Measurements from ENCODE around the gene MYO16.

The MYO16 gene

GRCh38 chr13:108797354-108797753 lies 167.9 kb downstream of the MYO16 start:
- no peak for DNase-seq (ENCODE audit: low spot score)

GRCh38 chr13:108807841-108808240 lies 178.4 kb downstream of the MYO16 start:
- DNase-seq (ENCODE audit: low spot score) = no peak

DNA sequence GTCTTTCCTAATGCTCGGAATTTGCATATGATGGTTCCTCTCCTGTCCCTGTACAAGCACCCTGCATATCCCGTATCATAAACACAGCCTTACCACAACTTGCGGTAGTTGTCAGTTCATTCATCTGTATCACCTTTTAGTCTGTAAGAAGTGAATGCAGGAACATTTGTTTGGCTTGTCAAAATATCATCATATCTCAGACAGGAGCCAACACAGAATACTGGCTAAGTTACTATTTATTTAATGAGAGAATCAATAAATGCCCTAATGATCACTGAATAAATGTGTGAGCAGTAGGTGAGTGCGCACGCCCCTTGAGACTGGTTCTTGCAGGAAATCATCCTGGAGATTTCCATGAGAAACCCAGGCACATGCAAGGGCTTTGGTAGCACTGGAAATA lies 182.8 kb downstream of the MYO16 start:
- no peak for DNase-seq (ENCODE audit: low spot score)

DNA sequence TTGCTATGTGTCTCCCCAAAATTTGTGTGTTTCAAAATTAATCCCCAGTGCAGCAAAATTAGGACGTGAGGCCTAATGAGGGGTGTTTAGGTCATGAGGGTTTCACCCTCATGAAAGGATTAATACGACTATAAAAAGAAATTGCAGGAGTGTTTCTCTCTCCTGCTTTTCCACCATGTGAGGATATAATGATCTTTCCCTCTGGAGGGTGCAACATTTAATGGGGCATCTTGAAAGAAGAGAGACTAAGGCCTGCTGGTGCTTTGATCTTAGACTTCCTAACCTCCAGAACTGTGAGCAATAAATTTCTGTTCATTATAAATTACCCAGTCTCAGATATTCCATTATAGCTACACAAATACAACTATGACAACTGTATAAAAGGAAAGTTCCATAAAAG lies 183.2 kb downstream of the MYO16 start:
- no peak for DNase-seq (ENCODE audit: low spot score)

GRCh38 chr13:108813587-108814170 lies 184.3 kb downstream of the MYO16 start:
- no peak for DNase-seq (ENCODE audit: low spot score)

DNA sequence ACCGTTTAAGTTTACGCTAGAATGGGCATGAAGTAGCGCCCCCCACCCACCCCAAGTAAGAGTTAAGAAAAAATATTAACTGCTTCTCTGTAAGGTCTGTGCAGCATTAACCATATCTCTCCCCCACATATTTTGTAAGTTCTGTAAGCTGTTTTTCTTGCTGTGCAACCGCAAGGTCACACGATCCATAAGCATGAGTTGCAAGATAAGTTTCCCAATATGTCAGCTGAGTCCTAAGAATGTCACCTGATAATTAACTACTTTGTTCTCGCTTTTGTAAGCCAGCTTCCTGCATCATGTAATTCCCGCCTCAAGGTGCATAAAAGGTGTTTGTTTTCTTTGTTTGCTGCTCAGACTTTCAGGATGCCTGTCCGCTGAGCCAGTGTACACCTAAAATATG lies 187.0 kb downstream of the MYO16 start:
- DNase-seq (ENCODE audit: low spot score) = no peak

DNA sequence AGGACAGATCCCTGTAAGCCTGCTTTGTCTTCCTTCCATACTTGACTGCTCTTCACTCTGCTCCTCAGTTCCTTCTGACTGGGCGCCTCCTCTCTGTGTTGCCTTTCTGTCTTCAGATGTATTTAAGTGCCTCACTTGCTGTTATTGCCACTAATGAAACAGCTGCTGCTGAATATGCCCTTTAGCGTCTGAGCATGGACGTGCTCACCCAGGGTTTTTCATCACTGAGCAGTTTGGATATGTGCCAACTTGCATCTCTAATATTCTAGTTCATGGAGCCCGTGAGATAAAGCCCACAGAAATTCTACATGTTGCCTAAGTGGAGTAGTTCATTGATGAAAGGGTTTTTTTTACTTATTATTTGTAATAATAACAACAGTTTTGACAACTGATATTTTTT lies 198.2 kb downstream of the MYO16 start:
- no peak for DNase-seq (ENCODE audit: low spot score)

GRCh38 chr13:108828086-108828815 lies 198.8 kb downstream of the MYO16 start:
- DNase-seq (ENCODE audit: low spot score) = no peak

DNA sequence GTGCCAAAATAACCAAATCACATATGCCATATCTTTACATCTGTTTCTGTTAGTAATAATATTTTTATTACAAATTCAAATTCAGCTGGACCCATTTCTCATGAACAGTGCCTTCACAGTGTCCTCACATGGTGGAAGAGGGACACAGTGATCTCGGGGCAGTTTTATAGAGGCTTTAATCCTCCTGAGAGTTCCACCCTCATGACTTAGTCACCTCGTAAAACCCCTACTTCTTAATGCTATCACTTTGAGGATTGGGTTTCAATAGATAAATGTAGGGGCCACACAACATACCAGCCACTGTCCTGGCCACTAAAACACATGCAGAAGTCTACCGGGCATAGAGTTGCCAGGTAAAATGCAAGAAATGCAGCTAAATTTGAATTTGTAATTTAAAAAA lies 201.5 kb downstream of the MYO16 start:
- DNase-seq (ENCODE audit: low spot score) = no peak

- DNase-seq (ENCODE audit: low spot score) = no peak
Observed at GRCh38 chr13:108833531-108833930, 204.1 kb downstream of the MYO16 start.

DNA sequence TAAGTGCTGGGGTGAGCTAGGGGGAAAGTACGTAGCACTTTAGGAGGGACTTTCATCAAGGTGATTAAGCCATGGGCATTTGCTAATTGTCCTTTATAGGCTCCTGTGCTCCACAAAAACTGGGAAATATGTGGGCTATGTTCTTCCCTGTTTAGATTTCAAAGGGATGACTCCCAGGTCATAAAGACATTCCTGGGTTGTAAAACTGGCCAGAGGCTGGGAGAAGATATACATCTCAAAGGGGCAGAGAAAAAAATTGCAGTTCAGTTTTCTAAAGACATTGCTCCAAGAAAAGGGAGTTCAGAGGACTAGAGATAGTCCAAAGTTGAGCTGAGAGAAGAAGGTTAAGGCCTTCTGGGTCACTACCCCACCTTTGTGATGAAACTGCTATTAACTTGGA lies 204.8 kb downstream of the MYO16 start:
- no peak for DNase-seq (ENCODE audit: low spot score)

DNA sequence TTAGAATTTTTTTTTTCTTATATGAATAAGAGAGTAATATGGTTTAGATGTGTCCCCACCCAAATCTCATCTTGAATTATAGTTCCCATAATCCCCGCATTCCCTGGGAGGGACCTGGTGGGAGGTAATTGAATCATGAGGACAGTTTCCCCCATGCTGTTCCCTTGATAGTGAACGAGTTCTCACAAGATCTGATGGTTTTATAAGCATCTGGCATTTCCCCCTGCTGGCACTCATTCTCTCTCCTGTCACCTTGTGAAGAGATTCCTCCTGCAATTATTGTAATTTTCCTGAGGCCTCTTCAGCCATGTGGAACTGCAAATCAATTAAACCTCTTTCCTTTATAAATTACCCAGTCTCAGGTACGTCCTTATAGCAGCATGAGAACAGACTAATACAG lies 205.7 kb downstream of the MYO16 start:
- DNase-seq (ENCODE audit: low spot score) = no peak

DNA sequence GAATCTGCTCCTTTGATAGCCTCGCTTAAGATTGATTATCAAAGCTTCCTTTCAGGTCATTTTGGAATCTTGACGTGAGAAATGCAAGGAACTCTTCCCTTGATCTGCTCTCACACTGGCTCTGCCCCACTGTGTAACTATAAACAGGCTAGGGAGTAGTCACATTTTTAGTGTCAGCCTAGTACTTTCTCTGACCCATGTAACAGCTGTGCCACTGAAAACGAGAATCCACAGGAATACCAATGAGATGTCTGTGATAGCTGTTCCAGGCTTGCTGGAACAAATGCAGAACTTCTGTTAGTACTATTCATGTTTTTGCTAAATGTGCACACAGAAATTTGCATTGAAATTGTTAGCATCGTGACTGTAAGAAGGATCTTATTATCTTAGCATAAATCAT lies 221.3 kb downstream of the MYO16 start:
- no peak for DNase-seq (ENCODE audit: low spot score)

DNA sequence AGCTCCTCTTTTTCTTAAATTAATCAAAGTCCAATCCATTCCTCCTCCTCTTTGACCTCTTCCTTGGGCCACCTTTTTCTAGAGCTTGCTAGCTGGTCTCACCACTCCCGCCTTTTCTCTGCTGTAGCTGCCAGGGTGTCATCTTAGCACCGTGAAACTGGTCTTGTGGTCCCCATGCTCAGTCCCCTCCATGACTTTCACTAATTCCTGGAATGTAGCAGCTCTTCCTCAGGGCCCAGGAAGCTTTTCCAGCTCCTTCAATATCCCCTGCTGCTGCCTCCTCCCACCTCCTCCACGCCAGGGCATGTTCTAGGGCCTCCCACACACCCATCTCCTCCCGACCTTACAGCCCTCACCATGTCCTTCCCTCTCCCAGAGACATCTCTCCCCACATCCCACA lies 222.2 kb downstream of the MYO16 start:
- DNase-seq (ENCODE audit: low spot score) = no peak

DNA sequence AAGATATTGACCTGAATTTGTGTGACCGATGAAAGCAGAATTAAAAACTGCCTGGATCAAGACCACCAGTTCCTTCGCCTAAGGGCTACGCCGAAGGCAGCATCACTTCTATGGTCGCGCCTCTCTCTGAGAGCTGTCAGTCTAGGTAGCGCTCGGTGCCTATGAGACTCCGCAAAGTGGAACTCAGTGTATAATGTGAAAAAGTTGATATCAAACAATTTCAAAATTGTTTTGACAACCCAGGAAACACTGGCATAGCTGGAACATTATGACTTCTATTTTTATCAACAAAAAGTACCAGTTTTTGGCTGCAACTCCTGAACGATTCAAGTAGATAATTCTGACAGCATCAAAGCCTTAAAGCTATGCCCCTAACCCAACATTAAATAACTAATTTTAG lies 223.6 kb downstream of the MYO16 start:
- DNase-seq (ENCODE audit: low spot score) = no peak

- DNase-seq (ENCODE audit: low spot score) = no peak
Observed at GRCh38 chr13:108855737-108856387, 226.5 kb downstream of the MYO16 start.

GRCh38 chr13:108858676-108859075 lies 229.3 kb downstream of the MYO16 start:
- no peak for DNase-seq (ENCODE audit: low spot score)

- DNase-seq (ENCODE audit: low spot score) = no peak
Observed at GRCh38 chr13:108859197-108860012, 230.0 kb downstream of the MYO16 start.

- DNase-seq (ENCODE audit: low spot score) = no peak
Observed at GRCh38 chr13:108860418-108860817, 231.0 kb downstream of the MYO16 start.

GRCh38 chr13:108877300-108877699 lies 247.9 kb downstream of the MYO16 start:
- DNase-seq (ENCODE audit: low spot score) = no peak

GRCh38 chr13:108878732-108879131 lies 249.3 kb downstream of the MYO16 start:
- no peak for DNase-seq (ENCODE audit: low spot score)

DNA sequence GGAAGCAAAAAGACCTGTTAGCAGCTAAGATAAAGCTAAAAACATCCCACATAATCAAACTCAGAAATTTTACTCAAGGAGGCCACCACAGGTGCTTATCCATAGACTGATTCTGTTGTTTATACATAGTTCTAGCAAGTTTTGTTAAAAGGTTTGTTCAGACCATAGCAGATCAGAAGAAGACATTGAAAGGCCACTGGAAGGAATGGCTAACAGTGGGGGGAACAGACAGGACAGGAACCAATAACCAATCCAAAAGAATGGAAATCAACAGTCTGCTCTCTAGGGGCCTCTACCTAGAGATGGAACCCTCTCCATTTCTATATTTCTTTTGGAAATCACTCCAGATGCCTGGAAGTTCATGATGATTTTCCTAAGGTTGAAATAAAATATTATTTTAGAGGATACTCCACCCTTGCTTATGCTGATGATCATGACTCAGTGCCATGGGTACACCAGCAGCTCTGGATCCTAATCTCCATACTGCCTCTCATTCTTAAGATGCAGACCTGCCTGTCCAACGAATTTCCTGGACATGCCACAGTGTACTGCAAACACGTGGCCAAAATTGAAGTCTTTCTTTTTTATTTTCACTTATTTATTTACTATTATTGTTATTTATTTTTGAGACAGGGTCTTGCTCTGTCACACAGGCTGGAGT lies 260.0 kb downstream of the MYO16 start:
- DNase-seq (ENCODE audit: low spot score) = no peak
